ENCODE results near the gene OR8D1. TPM values are rescaled to one million over a fixed set of nuclear protein-coding genes. Genes with fewer than 3 reads are reported as not detected.

OR8D1 gene
- total RNA-seq, 1 donor = not detected

GRCh38 chr11:124307093-124307492, 6.7 kb downstream of the OR8D1 start:
- Histone ChIP-seq H3K27me3 (ENCODE audit: insufficient read depth, low read length) (no peaks in the 10 kb centered on the region), H3K4me2 (ENCODE audit: insufficient read depth, low read length) (no peak overlapping the region), H3K36me3 (ENCODE audit: insufficient read depth, low read length) (no peaks in the 10 kb centered on the region), H3K4me1 (ENCODE audit: insufficient read depth, low read length) (no peaks in the 10 kb centered on the region), H3K79me2 (ENCODE audit: insufficient read depth, low read length) (no peaks in the 10 kb centered on the region), H3K27ac (ENCODE audit: low read depth, low read length) (no peak overlapping the region), H3K9me3 (ENCODE audit: low read depth, low read length) (no peaks in the 10 kb centered on the region), H3K4me3 (ENCODE audit: insufficient read depth, low read length) (no peak overlapping the region), H4K20me1 (ENCODE audit: insufficient read depth, low read length) (no peaks in the 10 kb centered on the region), H2AFZ (ENCODE audit: low read length) (no peak overlapping the region)
- TF ChIP-seq CTCF (IDR thresholded peaks at IDR 0.05; ENCODE audit: extremely low read depth, low read depth, low read length) = no peak
- DNase-seq (ENCODE audit: insufficient read length, low spot score, missing footprints) = no peak

- H3K27ac ChIP-seq (ENCODE audit: low read depth, low read length) = no peak overlapping the region
- H3K4me3 ChIP-seq (ENCODE audit: insufficient read depth, low read length) = no peak overlapping the region
- no peaks in the 10 kb centered on the region for H4K20me1 ChIP-seq (ENCODE audit: insufficient read depth, low read length)
- no peaks in the 10 kb centered on the region for H3K4me1 ChIP-seq (ENCODE audit: insufficient read depth, low read length)
- DNase-seq (ENCODE audit: insufficient read length, low spot score, missing footprints) = no peak
- H3K79me2 ChIP-seq (ENCODE audit: insufficient read depth, low read length) = no peaks in the 10 kb centered on the region
- no peak overlapping the region for H3K4me2 ChIP-seq (ENCODE audit: insufficient read depth, low read length)
- no peak overlapping the region for H2AFZ ChIP-seq (ENCODE audit: low read length)
- TF ChIP-seq CTCF (IDR thresholded peaks at IDR 0.05; ENCODE audit: extremely low read depth, low read depth, low read length) = no peak
- no peaks in the 10 kb centered on the region for H3K27me3 ChIP-seq (ENCODE audit: insufficient read depth, low read length)
- no peaks in the 10 kb centered on the region for H3K36me3 ChIP-seq (ENCODE audit: insufficient read depth, low read length)
- H3K9me3 ChIP-seq (ENCODE audit: low read depth, low read length) = no peaks in the 10 kb centered on the region
Observed at GRCh38 chr11:124302347-124303125, 11.2 kb downstream of the OR8D1 start.

GRCh38 chr11:124301548-124301947, 12.2 kb downstream of the OR8D1 start:
- no peak for DNase-seq (ENCODE audit: insufficient read length, low spot score, missing footprints)
- Histone ChIP-seq H3K27ac (ENCODE audit: low read depth, low read length) (no peak overlapping the region), H2AFZ (ENCODE audit: low read length) (no peak overlapping the region), H3K36me3 (ENCODE audit: insufficient read depth, low read length) (no peaks in the 10 kb centered on the region), H3K9me3 (ENCODE audit: low read depth, low read length) (no peaks in the 10 kb centered on the region), H3K79me2 (ENCODE audit: insufficient read depth, low read length) (no peaks in the 10 kb centered on the region), H3K4me2 (ENCODE audit: insufficient read depth, low read length) (no peak overlapping the region), H4K20me1 (ENCODE audit: insufficient read depth, low read length) (no peaks in the 10 kb centered on the region), H3K27me3 (ENCODE audit: insufficient read depth, low read length) (no peaks in the 10 kb centered on the region), H3K4me1 (ENCODE audit: insufficient read depth, low read length) (no peaks in the 10 kb centered on the region), H3K4me3 (ENCODE audit: insufficient read depth, low read length) (no peak overlapping the region)
- TF ChIP-seq CTCF (IDR thresholded peaks at IDR 0.05; ENCODE audit: extremely low read depth, low read depth, low read length) = no peak

- Histone ChIP-seq H2AFZ (ENCODE audit: low read length) (no peak overlapping the region), H3K4me2 (ENCODE audit: insufficient read depth, low read length) (no peak overlapping the region), H3K9me3 (ENCODE audit: low read depth, low read length) (no peaks in the 10 kb centered on the region), H3K4me3 (ENCODE audit: insufficient read depth, low read length) (no peak overlapping the region), H3K79me2 (ENCODE audit: insufficient read depth, low read length) (no peaks in the 10 kb centered on the region), H3K27ac (ENCODE audit: low read depth, low read length) (no peak overlapping the region), H3K4me1 (ENCODE audit: insufficient read depth, low read length) (no peaks in the 10 kb centered on the region), H4K20me1 (ENCODE audit: insufficient read depth, low read length) (no peaks in the 10 kb centered on the region), H3K27me3 (ENCODE audit: insufficient read depth, low read length) (no peaks in the 10 kb centered on the region), H3K36me3 (ENCODE audit: insufficient read depth, low read length) (no peaks in the 10 kb centered on the region)
- no peak for TF ChIP-seq CTCF (IDR thresholded peaks at IDR 0.05; ENCODE audit: extremely low read depth, low read depth, low read length)
- DNase-seq (ENCODE audit: insufficient read length, low spot score, missing footprints) = no peak
Observed at GRCh38 chr11:124297921-124298320, 15.8 kb downstream of the OR8D1 start.

All from osteoblast (primary cell).